ENCODE results near the gene SNRNP25. TPM values are rescaled to one million over a fixed set of nuclear protein-coding genes. Genes with fewer than 3 reads are reported as not detected.

SNRNP25 gene
- total RNA-seq, 2 donors from 2014 or later = 47.6 to 53.4 TPM

DNA sequence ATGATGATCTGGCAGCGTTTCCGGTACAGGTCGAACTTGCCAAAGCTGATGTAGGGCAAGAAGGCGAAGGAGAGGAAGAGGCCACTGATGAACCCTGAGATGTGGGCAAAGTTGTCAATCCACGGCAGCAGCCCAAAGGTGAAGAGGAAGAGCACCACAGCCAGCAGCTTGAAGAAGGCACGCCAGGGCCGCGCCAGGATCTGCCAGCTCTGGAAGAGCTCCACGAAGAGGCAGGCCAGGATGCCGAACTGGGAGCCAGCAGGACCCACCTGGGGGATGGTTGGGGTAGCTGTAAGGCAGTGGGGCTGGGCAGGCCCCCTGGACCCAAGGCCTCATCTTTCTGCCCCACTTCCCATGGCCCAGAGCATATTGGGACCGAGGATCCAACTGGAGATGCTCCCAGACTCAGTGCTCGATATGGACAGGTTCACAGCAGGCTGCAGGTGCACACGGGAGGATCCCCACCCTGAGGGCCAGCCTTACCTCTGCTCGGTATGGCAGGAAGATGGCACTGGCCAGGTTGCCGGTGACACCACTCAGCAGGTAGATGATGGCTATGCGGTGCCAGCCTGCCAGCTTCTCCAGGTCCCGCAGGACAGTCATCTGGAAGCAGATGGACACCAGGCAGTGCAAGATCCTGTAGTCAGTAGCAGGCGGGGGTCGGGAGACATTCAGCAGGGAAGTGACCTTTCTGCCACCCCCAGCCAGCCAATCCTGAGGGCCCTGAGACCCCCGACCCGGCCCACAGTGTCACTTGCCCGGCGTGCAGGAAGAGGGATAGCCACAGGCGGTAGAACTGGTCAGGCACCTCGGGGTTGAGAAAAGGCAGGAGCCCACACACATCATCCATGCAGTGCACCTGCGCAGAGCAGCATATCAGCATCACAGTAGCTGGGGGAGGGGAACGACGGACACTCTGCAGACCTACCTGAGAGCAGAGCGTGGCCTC is 5.1 kb downstream of the SNRNP25 start:
- no peaks in the 10 kb centered on the region for H3K9me3 Mint-ChIP-seq
- H3K27ac Mint-ChIP-seq = peak overlapping the region in 1 of 2 donors; percentile 48
- no peaks in the 10 kb centered on the region for H3K36me3 Mint-ChIP-seq
- DNase-seq (ENCODE audit: low spot score in 2 of 2) (no peak), ATAC-seq (no peak)

- Mint-ChIP-seq H3K36me3 (no peaks in the 10 kb centered on the region), H3K9me3 (no peaks in the 10 kb centered on the region), H3K27ac (no peak overlapping the region)
- no peak for DNase-seq (ENCODE audit: low spot score in 2 of 2)
- ATAC-seq = no peak
Observed at GRCh38 chr16:59440-60059, 5.9 kb downstream of the SNRNP25 start.

DNA sequence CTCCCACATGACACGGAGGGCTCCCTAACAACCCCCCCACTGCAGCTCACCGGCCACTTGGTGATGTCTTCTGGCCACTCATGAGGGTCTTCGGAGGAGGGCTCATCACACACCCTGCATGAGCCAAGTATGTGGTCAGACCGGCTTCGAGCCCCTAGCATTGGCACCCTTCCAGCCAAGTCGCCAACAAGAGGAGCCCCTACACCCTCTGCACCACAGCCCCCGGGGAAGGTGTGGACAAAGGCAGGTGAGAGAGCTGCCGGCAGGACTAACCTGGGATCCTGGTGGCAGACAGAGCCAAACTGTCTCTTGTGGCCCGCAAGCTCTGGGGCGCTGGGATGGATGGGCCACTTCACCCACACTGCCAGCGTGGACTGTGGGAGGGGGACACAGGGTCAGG is 6.5 kb downstream of the SNRNP25 start:
- Mint-ChIP-seq H3K9me3 (no peaks in the 10 kb centered on the region), H3K27ac (no peak overlapping the region), H3K36me3 (no peaks in the 10 kb centered on the region)
- ATAC-seq (no peak), DNase-seq (ENCODE audit: low spot score in 2 of 2) (no peak)

DNA sequence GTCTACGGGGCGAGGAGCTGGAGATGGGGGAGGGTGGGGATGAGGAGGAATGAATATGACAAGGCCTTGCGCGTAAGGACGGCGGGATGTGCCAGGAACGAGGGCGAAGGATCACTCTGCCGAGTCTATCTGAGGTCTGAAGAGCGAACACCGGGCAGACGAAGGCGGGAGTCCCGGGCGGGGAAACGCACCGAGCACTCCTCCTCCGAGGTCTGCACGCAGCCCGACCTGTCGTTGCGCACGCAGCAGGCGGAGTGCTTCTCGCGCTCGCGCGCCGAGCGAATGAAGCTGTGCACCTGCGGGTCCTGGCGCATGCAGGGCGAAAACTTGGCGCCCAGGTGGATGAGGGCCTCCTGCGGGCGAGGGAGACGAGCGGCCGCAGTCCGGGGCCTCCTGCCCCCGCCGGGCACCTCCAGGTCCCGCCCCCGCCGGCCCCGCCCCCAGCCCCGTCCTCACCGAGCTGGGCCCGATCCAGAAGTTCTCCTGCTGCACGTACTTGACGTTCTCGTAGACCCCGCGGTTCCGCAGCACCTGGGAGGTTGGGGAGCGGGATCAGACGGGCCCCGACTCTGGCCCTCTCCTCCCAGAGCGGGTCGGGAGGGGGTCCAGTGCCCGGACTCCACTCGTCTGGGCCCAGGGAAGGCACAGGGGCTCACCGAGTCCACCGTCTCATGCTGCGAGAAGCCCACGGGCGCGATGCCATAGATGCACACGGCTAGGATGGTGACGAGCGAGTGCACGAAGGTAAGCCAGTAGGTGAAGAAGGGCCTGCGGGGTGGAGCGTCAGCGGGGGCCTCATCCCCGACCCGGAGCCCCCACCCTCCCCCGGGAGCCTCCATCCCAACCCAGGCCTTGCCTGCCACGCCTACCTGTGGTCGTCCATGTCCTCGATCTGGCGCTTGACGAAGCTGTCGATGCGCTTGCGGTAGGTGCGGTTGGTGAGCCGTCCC is 7.6 kb downstream of the SNRNP25 start:
- no peaks in the 10 kb centered on the region for H3K9me3 Mint-ChIP-seq
- no peak overlapping the region for H3K27ac Mint-ChIP-seq
- H3K36me3 Mint-ChIP-seq = no peaks in the 10 kb centered on the region
- DNase-seq (ENCODE audit: low spot score in 2 of 2) = no peak
- ATAC-seq = no peak

GRCh38 chr16:61879-62281 is 8.3 kb downstream of the SNRNP25 start:
- no peak for ATAC-seq
- no peaks in the 10 kb centered on the region for H3K36me3 Mint-ChIP-seq
- DNase-seq (ENCODE audit: low spot score in 2 of 2) = no peak
- no peaks in the 10 kb centered on the region for H3K9me3 Mint-ChIP-seq
- no peak overlapping the region for H3K27ac Mint-ChIP-seq

GRCh38 chr16:62283-62967 is 8.8 kb downstream of the SNRNP25 start:
- H3K27ac Mint-ChIP-seq = no peak overlapping the region
- no peaks in the 10 kb centered on the region for H3K9me3 Mint-ChIP-seq
- ATAC-seq (no peak), DNase-seq (ENCODE audit: low spot score in 2 of 2) (no peak)
- H3K36me3 Mint-ChIP-seq = no peaks in the 10 kb centered on the region

DNA sequence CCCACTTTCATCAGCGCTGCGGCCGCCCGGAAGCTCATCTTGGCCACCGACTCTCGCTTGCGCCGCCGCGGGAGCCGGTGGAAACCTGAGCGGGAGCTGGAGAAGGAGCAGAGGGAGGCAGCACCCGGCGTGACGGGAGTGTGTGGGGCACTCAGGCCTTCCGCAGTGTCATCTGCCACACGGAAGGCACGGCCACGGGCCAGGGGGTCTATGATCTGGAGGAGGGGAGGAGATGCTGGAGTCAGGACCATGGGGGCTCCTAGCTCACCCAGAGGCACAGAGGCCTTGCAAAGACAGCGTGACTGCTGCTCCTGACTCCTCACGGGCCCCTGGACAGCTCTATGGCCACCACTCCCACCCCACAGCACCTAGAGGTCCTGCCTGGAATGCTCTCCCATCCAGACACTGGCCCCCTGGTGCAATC is 9.4 kb downstream of the SNRNP25 start:
- Mint-ChIP-seq H3K27ac (no peak overlapping the region), H3K36me3 (no peaks in the 10 kb centered on the region), H3K9me3 (no peaks in the 10 kb centered on the region)
- no peak for ATAC-seq
- DNase-seq (ENCODE audit: low spot score in 2 of 2) = no peak

DNA sequence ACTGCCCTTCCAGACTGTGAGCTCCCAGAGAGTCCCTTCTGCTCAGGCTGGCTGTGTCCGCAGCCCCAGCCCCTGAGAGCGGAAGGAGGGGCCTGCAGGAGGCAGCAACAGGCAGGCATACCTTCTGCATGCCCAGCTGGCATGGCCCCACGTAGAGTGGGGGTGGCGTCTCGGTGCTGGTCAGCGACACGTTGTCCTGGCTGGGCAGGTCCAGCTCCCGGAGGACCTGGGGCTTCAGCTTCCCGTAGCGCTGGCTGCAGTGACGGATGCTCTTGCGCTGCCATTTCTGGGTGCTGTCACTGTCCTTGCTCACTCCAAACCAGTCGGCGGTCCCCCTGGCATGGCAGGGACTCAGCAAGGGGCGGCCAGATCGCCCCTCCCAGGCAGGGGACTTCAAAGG is 9.8 kb downstream of the SNRNP25 start:
- Mint-ChIP-seq H3K9me3 (no peaks in the 10 kb centered on the region), H3K27ac (no peak overlapping the region), H3K36me3 (no peaks in the 10 kb centered on the region)
- no peak for ATAC-seq
- DNase-seq (ENCODE audit: low spot score in 2 of 2) = no peak

DNA sequence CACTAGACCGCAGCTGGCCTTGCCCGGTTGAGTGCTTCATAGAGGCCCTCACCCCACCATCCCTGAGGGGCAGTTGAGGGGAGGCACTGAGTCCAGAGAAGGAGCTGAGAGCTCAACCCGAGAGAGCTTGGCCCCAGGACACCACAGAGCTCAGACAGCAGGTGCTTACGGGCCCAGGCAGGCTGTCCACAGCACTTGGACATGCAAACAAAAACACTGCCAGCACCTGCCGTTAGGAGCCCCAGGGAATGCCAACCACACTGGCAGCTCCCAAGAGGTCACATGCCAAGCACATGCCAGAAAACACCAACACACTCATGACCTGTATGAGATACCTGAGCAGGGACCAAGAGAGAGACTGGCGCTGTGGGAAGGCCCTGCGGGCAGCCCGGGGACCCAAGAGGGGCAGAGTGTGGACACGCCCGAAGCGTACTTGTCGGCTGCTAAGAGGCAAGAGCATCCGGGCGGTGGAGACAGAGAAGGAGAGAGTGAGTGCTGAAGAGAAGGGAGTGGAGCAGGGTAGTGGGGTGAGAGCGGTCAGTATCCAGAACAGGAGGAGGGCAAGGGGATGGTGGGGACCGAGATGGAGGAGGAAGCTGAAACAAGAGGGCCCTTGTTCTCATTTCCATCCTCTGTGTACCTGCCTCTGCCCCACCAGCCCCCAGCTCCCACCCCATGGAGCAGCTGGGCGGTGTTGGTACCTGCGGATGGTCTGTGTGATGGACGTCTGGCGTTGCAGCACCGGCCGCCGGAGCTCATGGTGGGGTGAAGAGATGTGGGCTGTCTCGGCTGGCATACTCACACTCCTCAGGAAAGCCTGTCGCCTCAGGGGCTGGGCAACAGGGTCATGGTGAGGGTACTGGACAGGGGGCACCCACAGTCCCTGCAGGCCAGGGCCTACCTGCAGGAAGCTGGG is 10.6 kb downstream of the SNRNP25 start:
- no peaks in the 10 kb centered on the region for H3K9me3 Mint-ChIP-seq
- H3K27ac Mint-ChIP-seq = peak overlapping the region in 1 of 2 donors; percentile 48
- ATAC-seq = no peak
- H3K36me3 Mint-ChIP-seq = no peaks in the 10 kb centered on the region
- no peak for DNase-seq (ENCODE audit: low spot score in 2 of 2)

GRCh38 chr16:64914-65255 is 11.3 kb downstream of the SNRNP25 start:
- Mint-ChIP-seq H3K36me3 (no peaks in the 10 kb centered on the region), H3K27ac (no peak overlapping the region), H3K9me3 (no peaks in the 10 kb centered on the region)
- DNase-seq (ENCODE audit: low spot score in 2 of 2) (no peak), ATAC-seq (no peak)

GRCh38 chr16:65745-66144 is 12.1 kb downstream of the SNRNP25 start:
- peak; percentile 82 to 94 for DNase-seq (ENCODE audit: low spot score in 2 of 2)
- H3K9me3 Mint-ChIP-seq = no peaks in the 10 kb centered on the region
- H3K27ac Mint-ChIP-seq = no peak overlapping the region
- H3K36me3 Mint-ChIP-seq = no peaks in the 10 kb centered on the region
- peak; percentile 90 for ATAC-seq

DNA sequence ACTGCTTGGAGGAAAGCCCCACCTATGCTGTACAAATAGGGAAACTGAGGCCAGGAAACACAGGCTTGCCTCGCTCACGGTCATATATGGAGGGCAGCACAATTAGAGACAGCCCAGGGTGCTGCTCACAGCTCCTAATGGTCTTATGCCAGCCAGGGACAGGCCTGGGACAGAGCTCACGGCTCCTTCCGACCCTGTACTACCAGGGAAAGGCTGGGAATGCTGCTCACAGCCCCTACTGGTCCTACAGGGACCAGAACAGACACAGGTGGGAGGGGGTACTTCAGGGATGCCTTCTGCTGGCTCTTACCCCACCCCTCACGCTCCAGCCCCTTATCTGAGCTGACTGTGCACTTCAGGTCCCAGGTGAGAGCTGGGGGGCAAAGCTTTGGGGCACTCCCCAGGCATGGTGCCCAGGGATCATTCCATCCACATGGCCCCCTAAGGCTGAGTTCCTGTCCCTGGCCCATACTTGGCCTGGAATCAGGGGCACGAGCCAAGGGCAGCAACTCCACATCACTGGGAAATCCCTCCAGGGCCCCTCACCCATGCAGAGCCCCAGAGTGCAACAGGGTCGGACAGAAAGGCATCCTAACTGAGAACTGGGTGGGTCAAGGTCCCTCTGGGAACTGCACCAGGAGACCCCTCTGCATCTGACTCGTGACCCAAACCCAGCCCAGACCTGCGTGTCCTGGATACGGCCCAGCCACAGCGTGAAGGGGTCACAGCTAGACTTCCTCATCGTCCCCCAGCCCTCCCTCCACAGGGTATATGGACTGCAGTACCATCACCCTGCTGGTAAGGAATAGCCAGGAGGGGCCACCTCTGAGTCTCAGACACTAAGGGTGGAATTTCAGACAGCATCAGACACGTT is 12.9 kb downstream of the SNRNP25 start:
- DNase-seq (ENCODE audit: low spot score in 2 of 2) (no peak), ATAC-seq (no peak)
- Mint-ChIP-seq H3K27ac (no peak overlapping the region), H3K36me3 (no peaks in the 10 kb centered on the region), H3K9me3 (no peaks in the 10 kb centered on the region)

- DNase-seq (ENCODE audit: low spot score in 2 of 2) = no peak
- H3K36me3 Mint-ChIP-seq = no peaks in the 10 kb centered on the region
- no peak for ATAC-seq
- H3K9me3 Mint-ChIP-seq = no peaks in the 10 kb centered on the region
- no peak overlapping the region for H3K27ac Mint-ChIP-seq
Observed at GRCh38 chr16:67183-67791, 13.7 kb downstream of the SNRNP25 start.

Measured in activated naive CD4-positive, alpha-beta T cell treated with anti-CD3 and anti-CD28 coated beads, Interleukin-2, amount 50 U/mL, for 72 hours (primary cell).